ENCODE results near the gene CEP192. TPM values are rescaled to one million over a fixed set of nuclear protein-coding genes. Genes with fewer than 3 reads are reported as not detected.
"Not testable (repeated sequence)": the region's sequence is repeated elsewhere in the genome, so short reads cannot be mapped to it uniquely, and the experiment has no call there.

CEP192 gene
- total RNA-seq, 2 donors from 2014 or later: 24.7 to 27.6 TPM

GRCh38 chr18:13070460-13070859 is 79.3 kb downstream of the CEP192 start:
- intact Hi-C loops (cut with DNase I, micrococcal nuclease): no loop called here
- ATAC-seq (no peak), DNase-seq (no peak)

GRCh38 chr18:13076886-13077285 is 85.7 kb downstream of the CEP192 start:
- ATAC-seq: no peak
- intact Hi-C loops (cut with DNase I, micrococcal nuclease): no loop called here
- DNase-seq: no peak

GRCh38 chr18:13077473-13077872 is 86.3 kb downstream of the CEP192 start:
- intact Hi-C loops (cut with DNase I, micrococcal nuclease): no loop called here
- DNase-seq: no peak
- no peak for ATAC-seq

GRCh38 chr18:13078065-13078464 is 86.9 kb downstream of the CEP192 start:
- ATAC-seq; DNase-seq; intact Hi-C loops (cut with DNase I, micrococcal nuclease): not testable (repeated sequence)

GRCh38 chr18:13086906-13087305 is 95.7 kb downstream of the CEP192 start:
- DNase-seq (no peak), ATAC-seq (no peak)
- intact Hi-C loops (cut with DNase I, micrococcal nuclease): no loop called here

GRCh38 chr18:13095466-13095865 is 104.3 kb downstream of the CEP192 start:
- ATAC-seq (no peak), DNase-seq (no peak)
- intact Hi-C loops (cut with DNase I, micrococcal nuclease): loop anchor here in 1 of 2 donors (10.0 kb wide), 1 partner anchor 81 kb away; no protein-coding TSS in a partner anchor

GRCh38 chr18:13096232-13096631 is 105.1 kb downstream of the CEP192 start:
- intact Hi-C loops (cut with DNase I, micrococcal nuclease): loop anchor here in 1 of 2 donors (10.0 kb wide), 1 partner anchor 81 kb away; no protein-coding TSS in a partner anchor
- DNase-seq (no peak), ATAC-seq (no peak)

- no peak for DNase-seq
- intact Hi-C loops (cut with DNase I, micrococcal nuclease): loop anchor here in 1 of 2 donors (10.0 kb wide), 1 partner anchor 82 kb away; no protein-coding TSS in a partner anchor
- no peak for ATAC-seq
Observed at GRCh38 chr18:13096719-13097118, 105.6 kb downstream of the CEP192 start.

- not testable (repeated sequence) for ATAC-seq, DNase-seq
- intact Hi-C loops (cut with DNase I, micrococcal nuclease): loop anchor here in 1 of 2 donors (10.0 kb wide), 1 partner anchor 83 kb away; no protein-coding TSS in a partner anchor
Observed at GRCh38 chr18:13098104-13098503, 106.9 kb downstream of the CEP192 start.

GRCh38 chr18:13099113-13099512 is 108.0 kb downstream of the CEP192 start:
- ATAC-seq (no peak), DNase-seq (no peak)
- intact Hi-C loops (cut with DNase I, micrococcal nuclease): loop anchor here in 1 of 2 donors (10.0 kb wide), 1 partner anchor 84 kb away; no protein-coding TSS in a partner anchor

- intact Hi-C loops (cut with DNase I, micrococcal nuclease): no loop called here
- no peak for ATAC-seq
- DNase-seq: no peak
Observed at GRCh38 chr18:13100942-13101658, 109.9 kb downstream of the CEP192 start.

GRCh38 chr18:13101659-13102197 is 110.6 kb downstream of the CEP192 start:
- intact Hi-C loops (cut with DNase I, micrococcal nuclease): no loop called here
- no peak for ATAC-seq
- DNase-seq: no peak

GRCh38 chr18:13103366-13103765 is 112.2 kb downstream of the CEP192 start:
- DNase-seq (no peak), ATAC-seq (no peak)
- intact Hi-C loops (cut with DNase I, micrococcal nuclease): no loop called here

- DNase-seq (no peak), ATAC-seq (no peak)
- intact Hi-C loops (cut with DNase I, micrococcal nuclease): no loop called here
Observed at GRCh38 chr18:13105059-13105458, 113.9 kb downstream of the CEP192 start.

- ATAC-seq (no peak), DNase-seq (no peak)
- intact Hi-C loops (cut with DNase I, micrococcal nuclease): no loop called here
Observed at GRCh38 chr18:13107074-13107473, 115.9 kb downstream of the CEP192 start.

GRCh38 chr18:13108330-13108729 is 117.2 kb downstream of the CEP192 start:
- intact Hi-C loops (cut with DNase I, micrococcal nuclease): no loop called here
- no peak for DNase-seq
- no peak for ATAC-seq

- DNase-seq (no peak), ATAC-seq (no peak)
- intact Hi-C loops (cut with DNase I, micrococcal nuclease): no loop called here
Observed at GRCh38 chr18:13110559-13110958, 119.4 kb downstream of the CEP192 start.

GRCh38 chr18:13112982-13113381 is 121.8 kb downstream of the CEP192 start:
- intact Hi-C loops (cut with DNase I, micrococcal nuclease): no loop called here
- DNase-seq (peak; percentile 54 to 59), ATAC-seq (peak; percentile 93)

- DNase-seq (no peak), ATAC-seq (no peak)
- intact Hi-C loops (cut with DNase I, micrococcal nuclease): no loop called here
Observed at GRCh38 chr18:13120255-13120654, 129.1 kb downstream of the CEP192 start.

GRCh38 chr18:13120983-13121441 is 129.8 kb downstream of the CEP192 start:
- intact Hi-C loops (cut with DNase I, micrococcal nuclease): no loop called here
- ATAC-seq (no peak), DNase-seq (no peak)
